Activated CD4-positive, CD25-positive, alpha-beta regulatory T cell (primary cell): Measurements from ENCODE around the gene CNIH4.
"Not testable (repeated sequence)": the region's sequence is repeated elsewhere in the genome, so short reads cannot be mapped to it uniquely, and the experiment has no call there.

Source experiments
- DNase-seq, 4 experiments: peaks; one replicate each; lab custom pipeline; 2025; lab: John Stamatoyannopoulos, UW

Gene CNIH4

GRCh38 chr1:224349716-224350115, 7.0 kb upstream of the CNIH4 start:
- DNase-seq = not testable (repeated sequence)

- not testable (repeated sequence) for DNase-seq
These were observed 4.1 kb upstream of the CNIH4 start for GRCh38 chr1:224352436-224353085.

GRCh38 chr1:224353975-224354925, 2.4 kb upstream of the CNIH4 start:
- no peak for DNase-seq

- no peak for DNase-seq
These were observed 996 bp downstream of the CNIH4 start for GRCh38 chr1:224357626-224358124.

GRCh38 chr1:224358237-224358636, 1.6 kb downstream of the CNIH4 start:
- DNase-seq = no peak

GRCh38 chr1:224359207-224359606, 2.5 kb downstream of the CNIH4 start:
- DNase-seq = no peak

GRCh38 chr1:224368409-224368808, 11.7 kb downstream of the CNIH4 start:
- no peak for DNase-seq

GRCh38 chr1:224373008-224373590, 16.4 kb downstream of the CNIH4 start:
- DNase-seq = no peak

GRCh38 chr1:224375059-224375458, 18.4 kb downstream of the CNIH4 start:
- no peak for DNase-seq

GRCh38 chr1:224377676-224378006, 21.0 kb downstream of the CNIH4 start:
- no peak for DNase-seq

GRCh38 chr1:224378855-224379631, 22.4 kb downstream of the CNIH4 start:
- DNase-seq = no peak

- DNase-seq = peak in 1 of 4 experiments; percentile 1
These were observed 23.3 kb downstream of the CNIH4 start for GRCh38 chr1:224380003-224380402.

GRCh38 chr1:224381880-224382548, 25.3 kb downstream of the CNIH4 start:
- no peak for DNase-seq

GRCh38 chr1:224383218-224383617, 26.5 kb downstream of the CNIH4 start:
- no peak for DNase-seq

GRCh38 chr1:224387302-224387912, 30.7 kb downstream of the CNIH4 start:
- no peak for DNase-seq

- DNase-seq = no peak
These were observed 31.3 kb downstream of the CNIH4 start for GRCh38 chr1:224387943-224388342.

- no peak for DNase-seq
These were observed 33.8 kb downstream of the CNIH4 start for GRCh38 chr1:224390517-224390916.

- DNase-seq = no peak
These were observed 36.0 kb downstream of the CNIH4 start for GRCh38 chr1:224392411-224393249.

GRCh38 chr1:224393294-224393693, 36.6 kb downstream of the CNIH4 start:
- DNase-seq = no peak

- no peak for DNase-seq
These were observed 43.2 kb downstream of the CNIH4 start for GRCh38 chr1:224399887-224400286.
